Measurements from ENCODE around the gene STK24. TPM values are rescaled to one million over a fixed set of nuclear protein-coding genes. Genes with fewer than 3 reads are reported as not detected.

STK24 gene
- total and polyA plus RNA-seq, 2 of the 8 experiments (the other 6 are each of a cell fraction or from before 2014, with no cell fraction given), result 62.8 to 143 TPM

DNA sequence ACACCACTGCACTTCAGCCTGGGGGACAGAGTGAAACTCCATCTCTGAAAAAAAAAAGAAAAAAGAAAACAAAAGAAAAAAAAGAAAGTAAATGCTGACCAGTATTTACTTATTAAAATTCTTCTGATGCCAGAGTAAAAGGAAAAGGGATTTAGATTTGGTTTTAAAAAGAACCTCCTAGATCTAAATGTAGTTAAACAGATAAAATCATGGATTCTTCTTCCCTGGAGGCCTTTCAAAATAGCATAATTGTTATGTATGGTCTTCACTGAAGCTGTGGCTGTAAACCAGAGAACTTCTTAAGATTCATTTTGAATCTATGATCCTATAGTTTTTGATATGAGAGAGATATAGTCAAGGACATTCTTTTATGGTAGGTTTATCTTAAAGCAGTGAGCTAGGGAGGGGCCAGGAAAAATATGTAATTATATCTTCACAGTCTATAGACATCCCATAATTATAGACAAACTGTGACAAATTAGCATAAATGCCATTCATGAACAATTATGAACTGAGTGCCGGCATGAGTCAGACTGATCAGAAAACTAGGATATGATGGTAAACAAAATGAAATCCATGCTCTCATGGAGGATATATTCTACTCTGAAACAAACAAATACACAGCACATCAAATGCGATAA, 14.9 kb upstream of the STK24 start:
- TF ChIP-seq CREB1 (IDR thresholded peaks at IDR 0.05) (no peak), NRF1 (IDR thresholded peaks at IDR 0.05; ENCODE audit: low read depth, low read length) (no peak), ZNF274 (IDR thresholded peaks at IDR 0.05; ENCODE audit: borderline replicate concordance, extremely low read depth, low read length) (no peak)
- H2AFZ ChIP-seq (ENCODE audit: low read length), result no peak overlapping the region
- H4K20me1 ChIP-seq (replicated peaks in 1 of 2; ENCODE audit: control insufficient read depth in 1 of 2, insufficient read depth in 2 of 2, low read length in 2 of 2), result no peaks in the 10 kb centered on the region
- no peak overlapping the region for H3K14ac ChIP-seq (ENCODE audit: insufficient read length)
- no peak overlapping the region for H3K23ac ChIP-seq (ENCODE audit: insufficient read length)
- no peaks in the 10 kb centered on the region for H3K23me2 ChIP-seq (ENCODE audit: low read depth, low read length)
- no peaks in the 10 kb centered on the region; a peak in 1 of 7 replicates for H3K27me3 ChIP-seq (replicated peaks in 1 of 4; ENCODE audit: control insufficient read depth in 3 of 4, extremely low read depth in 1 of 4, insufficient read depth in 3 of 4, low read length in 3 of 4)
- no peak for DNase-seq (ENCODE audit: low read depth in 1 of 2, low spot score in 2 of 2)
- no peak overlapping the region for H2BK12ac ChIP-seq (ENCODE audit: low read depth, low read length)
- H3K56ac ChIP-seq (replicated peaks; ENCODE audit: insufficient read length, low read depth, low read length), result no peak overlapping the region
- no peak overlapping the region for H4K8ac ChIP-seq (ENCODE audit: extremely low read depth, insufficient read depth, low read length)
- FAIRE-seq, result no peak
- H3K79me1 ChIP-seq (ENCODE audit: low read depth, low read length), result no peaks in the 10 kb centered on the region
- H3K18ac ChIP-seq (ENCODE audit: extremely low read depth, low read length), result no peak overlapping the region
- CTCF ChIA-PET (ENCODE audit: partially characterized antibody), result interaction anchor here (0.9 to 1.0 kb wide), 2 partner anchors 9 to 61 kb away, joined by 3 read pairs; no protein-coding TSS in a partner anchor
- no peak overlapping the region for H3K4ac ChIP-seq (replicated peaks; ENCODE audit: insufficient read length, low read depth, low read length)
- H3K27ac ChIP-seq (ENCODE audit: low read depth, low read length), result no peak overlapping the region
- no peak overlapping the region for H2AK5ac ChIP-seq (ENCODE audit: low read depth, low read length)
- H3K4me1 ChIP-seq (replicated peaks in 1 of 4; ENCODE audit: control insufficient read depth in 3 of 4, insufficient read depth in 4 of 4, low read length in 3 of 4), result no peaks in the 10 kb centered on the region
- H3K36me3 ChIP-seq (ENCODE audit: control insufficient read depth in 2 of 4, insufficient read depth in 4 of 4, low read length in 3 of 4), result no peaks in the 10 kb centered on the region
- no peaks in the 10 kb centered on the region for H3K79me2 ChIP-seq (ENCODE audit: control insufficient read depth in 1 of 2, insufficient read depth in 2 of 2, low read length in 2 of 2)
- WGBS, 2 experiments (ENCODE audit: extremely low coverage in 1 of 2, insufficient coverage in 1 of 2, insufficient read length in 1 of 2, insufficient replicate concordance in 2 of 2, low coverage in 1 of 2, low lambda C conversion rate in 2 of 2, missing lambda C conversion rate in 1 of 2), result 96% methylated on average over 2 of the region's 2 CpGs; no CpG with 5 or more reads in 1 of the 2 experiments
- H3K9me3 ChIP-seq (ENCODE audit: insufficient read depth in 2 of 2, low read depth in 1 of 2, low read length in 1 of 2), result no peaks in the 10 kb centered on the region
- no peak overlapping the region for H4K91ac ChIP-seq (replicated peaks; ENCODE audit: insufficient read length, low read length)
- no peak overlapping the region for H3K4me3 ChIP-seq (ENCODE audit: extremely low read depth in 1 of 4, insufficient read depth in 2 of 4, low read depth in 3 of 4, low read length in 4 of 4)
- no peak overlapping the region for H4K5ac ChIP-seq (ENCODE audit: insufficient read length, low read depth, low read length)
- POLR2A ChIA-PET (ENCODE audit: partially characterized antibody), result interaction anchor here (1.4 kb wide), 1 partner anchor 15 kb away, joined by 5 read pairs; the partner anchor contains the start of gene STK24
- no peak overlapping the region for H3K9ac ChIP-seq (replicated peaks in 1 of 4; ENCODE audit: extremely low read depth in 1 of 4, low read depth in 3 of 4, low read length in 3 of 4)
- no peak overlapping the region for H2BK15ac ChIP-seq (ENCODE audit: low read length)
- no peak overlapping the region for H2BK5ac ChIP-seq (ENCODE audit: low read depth, low read length)
- H2BK120ac ChIP-seq (replicated peaks; ENCODE audit: low read depth, low read length), result no peak overlapping the region
- no peak overlapping the region for H2BK20ac ChIP-seq (ENCODE audit: low read length)
- no peak overlapping the region for H3K4me2 ChIP-seq (ENCODE audit: insufficient read depth in 1 of 2, low read depth in 2 of 2, low read length in 2 of 2)
